ENCODE results near the gene ERI3. TPM values are rescaled to one million over a fixed set of nuclear protein-coding genes. Genes with fewer than 3 reads are reported as not detected.
A peak's percentile ranks its signal among the peaks of the same experiment; 100 is the strongest.

ERI3 gene, protein sequence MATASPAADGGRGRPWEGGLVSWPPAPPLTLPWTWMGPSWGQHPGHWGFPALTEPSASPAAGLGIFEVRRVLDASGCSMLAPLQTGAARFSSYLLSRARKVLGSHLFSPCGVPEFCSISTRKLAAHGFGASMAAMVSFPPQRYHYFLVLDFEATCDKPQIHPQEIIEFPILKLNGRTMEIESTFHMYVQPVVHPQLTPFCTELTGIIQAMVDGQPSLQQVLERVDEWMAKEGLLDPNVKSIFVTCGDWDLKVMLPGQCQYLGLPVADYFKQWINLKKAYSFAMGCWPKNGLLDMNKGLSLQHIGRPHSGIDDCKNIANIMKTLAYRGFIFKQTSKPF
- polyA plus RNA-seq (2012; ENCODE audit: insufficient read depth, insufficient read length): 84.2 TPM

DNA sequence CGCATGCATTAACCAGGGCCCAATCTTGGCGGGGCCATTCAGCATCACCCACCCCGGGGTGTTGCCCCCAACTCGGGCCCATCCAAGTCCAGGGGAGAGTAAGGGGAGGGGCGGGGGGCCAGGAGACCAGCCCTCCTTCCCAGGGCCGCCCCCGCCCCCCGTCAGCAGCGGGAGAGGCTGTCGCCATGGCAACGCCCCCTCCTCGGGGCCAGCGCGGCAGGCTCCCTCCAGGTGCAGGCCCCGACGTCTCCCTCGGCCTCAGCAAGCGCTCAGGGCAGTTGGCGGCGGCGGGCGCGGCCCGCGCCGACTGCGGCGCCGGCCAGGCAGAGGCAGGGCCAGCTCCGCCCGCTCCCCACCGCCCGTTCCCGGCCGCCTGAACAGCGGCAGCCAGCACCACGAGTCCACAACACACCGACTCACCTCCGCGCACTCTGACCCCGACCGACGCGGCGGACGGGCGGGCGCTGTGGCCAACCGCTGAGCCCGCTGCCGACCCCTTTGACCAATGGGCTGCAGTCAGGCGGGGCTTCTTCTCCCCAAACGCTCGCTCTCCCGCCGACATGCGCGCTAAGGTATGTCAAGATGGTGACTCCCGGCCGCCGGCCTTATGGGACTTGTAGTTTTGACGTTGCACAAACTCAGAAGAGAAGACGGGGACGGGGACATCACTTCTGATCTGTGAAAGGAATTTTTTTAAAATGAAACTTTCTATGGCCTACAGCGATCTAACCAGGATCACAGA, at the start of gene ERI3:
Gene ERI3, minus strand, starts transcription at position 418 of the 742 bp plus-strand sequence. Its CDS starts 231 bp downstream, at position 187.
- H3K4me3 ChIP-seq (ENCODE audit: low read length): peak within 1 kb of the TSS; percentile 77
- peak; percentile 95 for DNase-seq (ENCODE audit: low read depth, low spot score)

DNA sequence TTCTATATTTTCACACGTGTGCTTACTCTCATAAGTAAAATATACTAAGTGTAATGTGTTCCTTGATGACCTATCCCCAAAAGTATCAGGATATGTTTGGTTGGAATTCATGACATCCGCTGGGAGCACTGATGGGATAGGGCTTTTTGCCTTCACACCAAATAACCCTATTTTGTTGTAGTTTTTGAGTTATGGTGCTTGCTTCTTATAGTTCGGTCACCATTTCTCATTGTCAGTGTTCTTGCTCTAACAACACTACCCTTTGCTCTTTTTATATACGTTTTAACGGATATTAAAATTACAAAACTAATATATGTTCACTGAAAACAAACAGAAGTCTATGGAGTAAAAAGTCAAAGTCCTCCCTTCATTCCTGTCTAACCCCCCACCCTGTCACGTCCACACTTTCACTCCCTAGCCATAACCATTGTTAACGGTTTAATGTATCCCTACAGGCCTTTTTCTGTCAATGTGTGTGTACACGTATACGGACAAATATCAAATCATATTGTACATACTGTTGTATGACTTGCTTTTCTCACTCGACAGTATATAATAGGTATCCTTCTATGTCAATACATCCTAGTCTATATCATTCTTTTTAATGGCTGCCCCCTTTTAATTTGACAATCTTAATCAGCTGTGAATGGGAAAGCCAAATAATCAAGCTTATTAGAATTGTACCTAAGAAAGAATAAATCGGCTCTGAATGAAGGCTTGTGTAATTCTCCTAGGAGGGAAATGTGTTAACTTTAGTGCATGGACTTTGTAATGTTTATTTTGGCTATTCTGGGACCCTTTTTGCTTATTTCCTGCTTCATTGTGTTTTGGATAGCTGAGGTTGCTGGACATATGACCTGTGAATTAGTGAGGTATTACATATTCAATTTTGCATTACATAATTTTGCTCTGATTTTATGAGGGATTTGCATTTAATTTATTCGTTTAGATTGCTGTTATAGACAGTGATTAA, 46.5 kb upstream of the ERI3 start:
- DNase-seq (ENCODE audit: low read depth, low spot score): no peak
- no peak overlapping the region for H3K4me3 ChIP-seq (ENCODE audit: low read length)

DNA sequence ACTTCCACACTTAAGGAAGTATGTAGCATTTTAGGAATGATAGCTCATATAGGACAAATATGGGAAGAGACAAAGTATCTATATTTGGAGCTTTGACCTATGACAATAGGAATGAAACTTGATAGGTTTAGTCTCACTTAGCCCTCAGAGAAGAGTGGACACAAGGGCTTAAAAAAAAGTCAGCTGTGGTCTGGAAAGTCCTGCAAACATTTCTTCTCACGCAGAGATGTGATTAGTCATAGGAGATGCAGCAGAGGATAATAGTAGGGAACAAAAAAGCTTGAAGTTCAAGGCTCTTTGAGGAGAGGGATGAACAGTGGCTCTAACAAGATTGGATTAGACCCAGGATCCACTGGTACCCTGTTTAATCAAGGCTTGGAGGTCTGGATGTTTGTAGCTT, 35.2 kb upstream of the ERI3 start:
- DNase-seq (ENCODE audit: low read depth, low spot score): no peak
- H3K4me3 ChIP-seq (ENCODE audit: low read length): no peak overlapping the region

DNA sequence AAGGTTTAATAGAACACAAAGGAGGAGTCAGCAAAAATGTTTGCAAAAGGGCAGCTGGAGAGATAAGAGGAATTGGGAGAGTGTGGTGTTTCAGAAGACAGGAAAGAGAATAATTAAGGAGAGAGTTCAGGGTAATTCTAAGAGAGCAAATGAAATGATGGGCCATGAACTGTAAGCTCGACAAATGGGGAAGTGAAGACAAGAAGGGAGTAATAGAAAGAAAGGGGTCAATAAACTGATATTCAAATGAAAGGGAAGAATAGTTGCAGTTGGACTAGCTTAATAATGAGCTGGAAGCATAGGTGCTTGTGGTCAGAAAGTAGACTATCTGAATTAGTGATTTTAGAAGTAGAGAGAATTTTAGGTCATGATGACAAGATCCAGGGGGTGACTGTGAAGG, 34.4 kb upstream of the ERI3 start:
- H3K4me3 ChIP-seq (ENCODE audit: low read length): no peak overlapping the region
- DNase-seq (ENCODE audit: low read depth, low spot score): no peak

DNA sequence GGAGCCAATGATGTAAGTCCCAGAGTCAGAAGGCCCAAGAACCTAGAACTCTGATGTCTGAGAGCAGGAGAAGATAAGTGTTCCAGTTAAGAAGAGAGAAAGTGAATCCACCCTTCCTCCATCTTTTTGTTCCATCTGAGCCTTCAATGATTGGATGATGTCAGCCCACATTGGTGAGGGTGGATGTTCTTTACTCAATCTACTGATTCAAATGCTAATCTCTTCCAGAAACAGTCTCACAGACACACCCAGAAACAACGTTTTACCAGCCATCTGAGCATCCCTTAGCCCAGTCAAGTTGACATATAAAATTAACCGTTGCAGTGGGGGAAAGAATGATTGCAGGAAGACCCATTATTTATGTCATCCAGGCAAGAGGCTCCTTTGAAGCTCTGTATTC, 33.5 kb upstream of the ERI3 start:
- DNase-seq (ENCODE audit: low read depth, low spot score): no peak
- no peak overlapping the region for H3K4me3 ChIP-seq (ENCODE audit: low read length)

DNA sequence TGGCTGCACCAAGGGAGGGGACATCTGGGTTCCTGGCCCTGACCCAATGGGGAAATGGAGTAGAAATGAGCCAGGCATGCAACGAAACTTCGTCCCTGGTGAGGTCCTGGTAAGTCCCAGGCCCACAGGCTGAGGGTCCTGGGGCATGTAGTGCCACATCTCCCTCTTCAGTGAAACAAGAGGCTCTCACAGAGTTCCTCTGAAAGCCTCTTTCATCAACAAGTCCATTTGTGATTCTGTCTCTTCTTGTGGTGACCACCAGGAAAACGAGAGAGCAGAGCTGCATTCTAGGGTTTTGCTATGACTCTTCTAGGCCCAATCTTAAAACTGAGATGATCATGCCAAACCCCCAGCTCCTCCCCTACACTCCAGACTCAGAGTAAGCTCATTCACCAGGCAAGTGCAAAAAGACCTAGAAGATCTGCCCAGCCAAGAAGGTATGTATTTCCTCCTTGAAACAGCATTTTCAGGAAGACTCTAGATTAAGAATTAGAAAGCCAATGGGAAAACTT, 25.7 kb upstream of the ERI3 start:
- no peak for DNase-seq (ENCODE audit: low read depth, low spot score)
- H3K4me3 ChIP-seq (ENCODE audit: low read length): no peak overlapping the region

DNA sequence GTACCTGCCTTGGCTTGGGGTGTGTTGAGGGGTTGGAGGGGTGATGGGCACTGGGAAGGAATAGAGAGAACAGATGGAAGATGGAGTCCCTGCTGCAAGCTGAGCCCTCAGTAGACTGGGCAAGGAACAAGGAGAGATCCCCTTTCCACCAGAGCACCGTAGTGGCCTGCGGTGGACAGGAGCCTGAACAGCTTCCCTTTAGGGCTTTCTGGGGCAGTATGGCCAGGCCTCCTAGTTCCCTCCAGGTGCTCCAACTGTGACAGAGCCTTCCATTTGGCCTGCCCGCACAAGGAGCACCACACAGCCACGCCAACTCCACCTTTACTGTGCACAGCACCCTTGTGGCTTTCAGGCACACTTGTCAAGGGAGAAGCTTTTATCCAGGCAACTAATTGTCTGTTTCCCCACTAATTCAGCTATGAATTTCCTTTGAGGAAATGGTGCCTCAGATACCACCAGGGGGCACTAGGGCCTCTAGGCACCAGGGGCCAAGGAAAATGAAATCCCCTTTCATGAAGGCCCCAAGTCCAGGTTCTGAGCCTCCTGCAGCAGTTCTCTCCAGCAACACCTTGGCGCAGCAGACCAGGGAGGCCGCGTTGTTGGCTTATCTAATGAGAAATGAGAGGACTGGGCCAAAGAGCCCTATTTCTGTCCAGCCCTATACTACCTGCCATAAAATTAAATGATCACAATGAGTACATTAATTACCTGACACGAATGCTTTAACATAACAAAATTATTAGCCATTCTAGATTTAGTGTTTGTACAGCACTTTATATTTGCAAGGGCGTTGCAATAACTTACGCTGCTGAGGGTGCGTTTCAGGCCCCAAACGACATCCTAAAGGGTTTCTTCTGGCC, 23.1 kb upstream of the ERI3 start:
- DNase-seq (ENCODE audit: low read depth, low spot score): peak; percentile 42
- no peak overlapping the region for H3K4me3 ChIP-seq (ENCODE audit: low read length)

DNA sequence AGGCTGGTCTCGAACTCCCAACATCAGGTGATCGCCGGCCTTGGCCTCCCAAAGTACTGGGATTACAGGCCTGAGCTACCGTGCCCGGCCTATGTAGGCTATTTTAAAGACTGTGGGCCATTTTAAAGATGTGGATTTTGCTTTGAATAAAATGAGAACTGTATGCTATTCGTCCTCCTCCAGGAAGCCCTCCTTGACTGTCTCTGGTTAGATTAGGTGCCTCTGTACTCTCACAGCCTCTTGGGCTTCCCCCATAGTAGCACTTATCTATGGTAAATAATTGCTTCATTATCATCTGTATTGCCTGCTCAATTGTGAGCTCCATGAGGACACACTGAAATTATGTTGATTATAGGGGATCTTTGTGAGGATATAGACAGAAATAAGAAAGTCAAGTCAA, 20.5 kb upstream of the ERI3 start:
- DNase-seq (ENCODE audit: low read depth, low spot score): no peak
- H3K4me3 ChIP-seq (ENCODE audit: low read length): no peak overlapping the region

DNA sequence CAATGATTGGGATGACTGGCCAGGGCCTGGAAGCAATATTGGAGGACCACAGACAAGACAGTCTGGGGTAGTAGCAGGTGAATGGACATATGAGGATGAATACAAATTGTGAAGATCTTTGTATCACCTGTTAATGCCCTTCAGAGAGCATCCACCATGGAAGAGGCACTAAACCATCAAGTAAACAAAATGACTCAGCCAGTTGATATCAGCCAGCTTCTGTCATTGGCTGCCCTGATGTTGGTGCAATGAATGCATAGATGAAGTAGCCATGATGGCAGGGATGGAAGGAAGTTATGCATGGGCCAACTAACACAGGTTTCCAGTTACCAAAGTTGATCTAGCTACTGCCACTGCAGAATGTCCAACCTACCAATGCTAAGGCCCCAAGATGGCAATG, 16.1 kb upstream of the ERI3 start:
- no peak for DNase-seq (ENCODE audit: low read depth, low spot score)
- H3K4me3 ChIP-seq (ENCODE audit: low read length): no peak overlapping the region

DNA sequence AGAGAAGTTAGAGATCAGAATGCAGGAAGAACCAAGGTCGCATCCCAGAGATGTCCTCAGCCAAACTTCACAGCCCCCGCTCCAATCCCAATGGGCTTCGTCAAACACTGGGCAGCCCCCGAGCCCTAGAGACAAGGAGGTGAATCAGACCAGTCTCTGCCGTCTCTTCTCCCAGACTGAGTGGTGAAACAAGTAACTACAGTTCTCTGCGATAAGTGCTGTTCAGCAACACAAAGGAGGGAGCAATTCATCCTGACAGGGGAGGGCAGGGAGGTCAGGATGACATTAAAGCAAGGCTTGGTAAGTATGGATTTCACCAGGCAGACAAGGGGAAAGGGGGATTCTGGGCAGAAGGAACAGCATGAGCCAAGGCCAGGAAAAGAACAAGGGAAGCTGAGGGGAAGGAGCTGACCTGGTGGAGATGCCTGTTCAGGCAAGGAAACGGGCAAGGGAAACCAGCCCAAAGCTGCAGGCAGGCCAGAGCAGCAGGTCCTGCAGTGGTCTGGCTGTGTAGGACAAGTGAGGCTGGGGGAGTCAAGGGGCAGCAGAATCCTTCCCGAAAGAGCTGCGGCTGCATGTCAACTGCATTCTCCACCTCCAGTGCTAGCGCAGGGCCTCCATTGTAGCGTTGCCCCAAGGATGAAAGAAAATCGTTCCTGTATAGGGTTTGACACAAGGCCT, 13.6 kb upstream of the ERI3 start:
- no peak for DNase-seq (ENCODE audit: low read depth, low spot score)
- H3K4me3 ChIP-seq (ENCODE audit: low read length): no peak overlapping the region

DNA sequence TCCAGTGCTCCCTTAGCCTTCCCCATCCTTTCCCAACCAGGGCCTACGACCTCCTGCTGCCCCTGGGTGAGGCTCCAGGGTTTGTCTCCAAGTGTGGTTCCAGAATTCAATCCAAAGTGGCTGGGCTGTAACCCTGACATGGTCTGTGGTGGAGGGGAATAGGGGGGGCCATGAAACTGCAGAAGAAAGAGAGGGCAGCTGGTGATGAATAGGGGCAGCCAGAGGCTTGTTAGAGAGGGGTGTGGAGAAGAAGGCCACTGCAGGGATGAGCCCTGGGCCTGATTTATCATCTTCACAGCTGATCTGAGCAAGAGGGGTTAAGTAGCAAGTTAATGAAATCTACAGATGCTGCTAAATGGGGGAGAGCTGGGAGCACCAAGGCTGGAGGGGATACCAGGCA, 12.9 kb upstream of the ERI3 start:
- no peak for DNase-seq (ENCODE audit: low read depth, low spot score)
- H3K4me3 ChIP-seq (ENCODE audit: low read length): no peak overlapping the region

DNA sequence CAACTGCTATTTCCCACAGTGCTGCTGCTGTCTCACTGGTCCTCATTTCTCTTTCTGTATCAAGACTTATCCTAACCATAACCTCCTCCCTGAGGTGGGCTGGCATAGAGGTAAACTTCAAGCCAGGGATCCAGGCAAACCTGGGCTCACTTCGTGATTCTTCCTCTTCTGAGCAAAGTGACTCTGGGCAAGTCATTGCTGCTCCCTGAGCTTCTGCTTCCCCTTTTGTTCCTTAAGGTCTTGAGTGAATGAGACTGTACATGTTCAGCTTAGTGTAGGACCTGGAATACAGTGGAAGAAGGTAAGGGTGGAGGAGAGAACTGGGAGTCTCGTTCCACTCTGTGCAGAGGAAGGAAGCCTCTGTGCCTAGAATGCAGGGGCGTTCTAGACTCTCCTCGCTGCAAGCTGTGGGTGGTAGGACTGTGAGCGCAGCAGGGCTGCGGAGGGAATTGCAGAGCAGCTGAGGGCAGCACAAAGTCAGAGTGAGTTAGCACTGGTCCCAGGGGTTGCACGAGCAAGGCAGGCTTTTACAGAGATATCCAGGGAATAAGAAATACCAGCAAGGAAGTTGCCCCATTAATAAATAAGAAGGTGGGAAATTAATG, 11.4 kb upstream of the ERI3 start:
- no peak for DNase-seq (ENCODE audit: low read depth, low spot score)

DNA sequence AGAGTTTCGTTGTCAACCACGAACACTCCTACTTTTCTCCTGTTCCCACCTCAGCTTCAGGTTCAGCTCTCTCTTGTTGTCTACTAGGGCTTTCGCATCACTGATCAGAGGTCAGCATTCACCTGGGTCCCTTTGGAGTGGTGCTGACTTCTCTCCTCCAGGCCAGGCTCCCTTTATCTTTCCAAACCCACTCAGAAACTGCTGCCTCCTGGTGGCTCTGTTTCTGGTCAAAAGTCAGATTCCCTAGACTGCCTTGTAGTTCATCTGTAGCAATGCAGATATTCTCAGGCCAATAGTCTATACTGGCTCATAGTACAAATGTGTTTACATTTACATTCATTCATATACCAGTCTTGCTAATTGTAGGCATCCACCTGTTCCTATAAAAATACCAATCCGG, 6.4 kb upstream of the ERI3 start:
- H3K4me3 ChIP-seq (ENCODE audit: low read length): no peak overlapping the region
- no peak for DNase-seq (ENCODE audit: low read depth, low spot score)

More for the DNA sequence above, 11.4 kb upstream of the ERI3 start:
- no peak overlapping the region for H3K4me3 ChIP-seq (ENCODE audit: low read length)

DNA sequence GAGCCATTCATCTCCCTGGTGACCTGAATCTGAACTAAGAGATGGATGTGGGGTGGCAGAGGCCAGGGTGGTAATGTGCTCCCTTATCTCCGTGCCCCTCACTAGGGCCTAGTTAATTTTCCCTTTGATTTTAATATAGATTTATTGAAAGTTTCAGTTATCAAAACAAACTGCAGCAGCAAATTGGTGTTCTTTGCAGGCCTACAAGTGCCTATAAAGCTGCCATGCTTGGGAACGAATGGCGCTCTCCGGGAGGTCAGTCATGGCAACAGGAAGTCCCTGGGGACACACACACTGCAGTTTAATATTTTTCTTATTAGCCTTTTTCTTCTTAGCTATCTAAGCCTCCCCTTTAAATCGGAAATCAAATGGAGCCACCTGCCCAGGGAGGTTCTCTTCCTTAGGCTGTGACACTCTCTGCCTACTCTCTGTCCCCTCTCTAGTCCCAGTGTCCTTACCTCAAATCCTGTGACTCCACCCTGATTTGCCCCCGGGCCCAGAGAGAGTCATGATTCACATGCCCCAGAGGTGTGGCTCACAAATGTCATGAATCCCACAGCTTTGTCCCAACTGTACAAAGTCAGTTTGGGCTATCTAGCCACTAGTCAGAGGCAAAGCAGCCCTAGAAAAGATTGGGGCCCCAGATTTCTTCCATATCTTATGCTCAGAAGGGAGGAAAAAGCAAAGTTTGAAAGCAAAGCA, 4.3 kb upstream of the ERI3 start:
- DNase-seq (ENCODE audit: low read depth, low spot score): no peak

DNA sequence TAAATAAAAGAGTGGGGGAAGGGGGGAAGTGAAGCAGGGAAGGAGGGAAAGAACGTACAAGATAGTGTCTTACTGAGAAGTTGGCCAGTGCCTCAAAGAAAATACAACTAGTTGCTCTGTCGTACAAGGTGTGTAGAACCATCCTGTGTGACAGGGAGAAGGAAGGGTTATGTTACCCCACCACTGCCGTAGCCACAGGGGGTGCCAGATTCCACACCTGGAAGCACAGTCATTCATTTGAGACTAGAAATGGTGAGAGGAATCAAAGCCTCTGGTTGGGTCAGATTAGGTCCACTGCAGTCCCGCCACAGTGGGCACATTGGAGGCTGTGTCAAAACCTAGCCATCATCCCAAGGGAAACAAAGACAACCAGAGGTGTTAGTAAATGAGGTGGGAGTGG, 2.7 kb upstream of the ERI3 start:
- no peak for DNase-seq (ENCODE audit: low read depth, low spot score)
- H3K4me3 ChIP-seq (ENCODE audit: low read length): no peak overlapping the region

More for the DNA sequence above, 4.3 kb upstream of the ERI3 start:
- no peak overlapping the region for H3K4me3 ChIP-seq (ENCODE audit: low read length)

DNA sequence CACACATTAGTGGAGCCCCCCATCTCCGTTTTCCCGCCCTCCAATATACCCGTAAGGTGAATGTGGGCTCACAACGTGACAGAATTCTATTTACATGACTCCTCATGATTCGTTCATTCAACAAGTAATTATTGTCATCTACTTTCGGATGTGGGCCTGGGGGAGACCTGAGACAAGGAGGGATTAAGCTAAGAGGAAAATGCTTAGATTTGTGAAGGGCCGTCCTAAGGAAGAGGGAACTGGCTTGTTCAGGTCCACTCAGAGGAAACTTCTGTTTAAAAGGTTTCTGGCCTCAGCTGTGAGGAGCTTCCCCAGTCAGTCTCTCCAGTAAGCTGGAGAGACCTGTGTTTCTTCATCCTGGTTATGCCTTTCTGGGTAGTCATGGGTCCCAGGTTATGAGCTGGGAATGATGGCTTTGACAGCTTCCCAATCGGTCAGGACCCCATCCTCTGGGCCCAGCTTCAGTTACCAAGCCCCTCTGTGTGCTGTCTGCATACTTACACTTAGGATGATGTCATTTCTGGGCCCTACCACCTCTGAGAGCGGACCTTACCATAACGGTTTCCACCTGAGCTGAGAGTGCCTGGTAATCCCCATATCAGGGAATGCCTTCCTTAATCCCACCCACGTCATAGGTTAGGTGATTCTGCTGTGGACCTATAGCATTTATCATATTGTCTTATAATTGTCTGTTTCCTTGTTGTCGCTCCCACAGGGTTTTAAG, 687 bp upstream of the ERI3 start:
- peak overlapping the region; percentile 77 for H3K4me3 ChIP-seq (ENCODE audit: low read length)
- DNase-seq (ENCODE audit: low read depth, low spot score): no peak
